ENCODE measurements around the gene RNU4-1. TPM values are rescaled to one million over a fixed set of nuclear protein-coding genes. Genes with fewer than 3 reads are reported as not detected.
A peak's percentile ranks its signal among the peaks of the same experiment; 100 is the strongest.
"Not testable (repeated sequence)": the region's sequence is repeated elsewhere in the genome, so short reads cannot be mapped to it uniquely, and the experiment has no call there.

RNU4-1 gene
- total RNA-seq, result under 0.01 TPM

- FAIRE-seq (no peak), DNase-seq (ENCODE audit: low spot score in 2 of 2) (peak in 1 of 2 donors; percentile 35)
Measured at GRCh38 chr12:120292661-120293531, at the start of gene RNU4-1. Gene RNU4-1 (minus strand): TSS chr12:120293237.

DNA sequence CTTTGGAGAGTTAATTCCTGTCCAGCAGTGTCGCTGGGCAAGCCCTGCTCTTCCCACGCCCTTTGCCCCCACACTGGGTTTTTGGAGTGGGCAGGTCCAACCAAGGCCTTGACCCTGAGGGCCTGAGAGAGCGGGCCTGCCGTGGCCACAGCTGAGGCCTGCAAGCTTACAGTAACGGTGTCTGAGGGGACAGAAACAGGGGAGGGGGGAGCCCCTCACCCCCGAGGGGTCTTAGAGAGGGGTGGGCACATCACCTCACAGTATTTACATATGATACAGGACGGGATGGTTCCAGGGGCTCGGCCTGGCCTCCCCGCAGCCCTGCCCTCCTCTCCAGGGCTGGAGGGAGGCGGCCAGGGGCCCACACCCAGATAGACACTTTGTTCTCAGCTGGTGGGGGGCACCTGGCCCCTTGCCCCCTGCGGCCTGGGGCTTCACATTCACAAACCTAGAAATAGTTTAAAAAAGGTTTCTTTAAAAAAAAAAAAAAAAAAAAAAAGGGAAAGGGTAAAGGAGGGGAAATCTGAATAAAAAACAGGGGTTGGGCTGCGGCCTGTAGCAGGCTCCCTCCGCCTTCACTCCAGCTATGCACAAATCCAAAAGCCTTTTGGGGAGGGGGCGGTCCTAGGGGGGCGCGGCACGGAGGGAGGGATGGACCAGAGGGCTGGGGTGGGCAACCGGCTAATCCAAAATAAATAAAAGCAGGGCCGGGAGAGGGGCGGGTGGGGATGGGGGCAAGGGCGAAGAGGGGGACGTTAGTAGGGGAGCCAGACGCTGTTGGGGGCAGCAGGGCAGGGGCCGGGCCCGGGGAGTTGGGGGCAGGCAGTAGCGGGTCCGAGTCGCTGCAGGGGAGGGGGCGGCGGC lies 49.4 kb upstream of the RNU4-1 start:
- DNase-seq (ENCODE audit: low spot score in 2 of 2) (no peak), FAIRE-seq (no peak)

DNA sequence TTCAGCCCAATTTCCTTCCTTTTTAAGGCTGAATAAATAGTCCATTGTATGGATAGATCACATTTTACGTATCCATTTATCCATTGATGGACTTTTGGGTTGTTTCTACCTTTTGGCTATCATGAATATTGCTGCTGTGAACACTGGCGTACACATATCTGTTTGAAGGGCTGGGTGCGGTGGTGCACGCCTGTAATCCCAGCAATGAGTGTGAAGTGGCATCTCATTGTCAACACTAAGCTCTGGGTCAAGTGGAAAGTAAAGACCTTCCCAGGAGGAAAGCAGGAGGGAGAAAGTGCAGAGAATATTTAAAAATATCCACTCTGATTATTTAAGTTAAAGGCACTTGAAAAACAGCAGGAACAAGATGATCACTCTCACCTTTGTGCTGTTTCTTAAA lies 46.2 kb upstream of the RNU4-1 start:
- FAIRE-seq, result no peak
- DNase-seq (ENCODE audit: low spot score in 2 of 2), result no peak

GRCh38 chr12:120337730-120338129 lies 44.7 kb upstream of the RNU4-1 start:
- DNase-seq (ENCODE audit: low spot score in 2 of 2), result no peak
- no peak for FAIRE-seq

- FAIRE-seq; DNase-seq (ENCODE audit: low spot score in 2 of 2): not testable (repeated sequence)
Measured at GRCh38 chr12:120336392-120336791, 43.4 kb upstream of the RNU4-1 start.

DNA sequence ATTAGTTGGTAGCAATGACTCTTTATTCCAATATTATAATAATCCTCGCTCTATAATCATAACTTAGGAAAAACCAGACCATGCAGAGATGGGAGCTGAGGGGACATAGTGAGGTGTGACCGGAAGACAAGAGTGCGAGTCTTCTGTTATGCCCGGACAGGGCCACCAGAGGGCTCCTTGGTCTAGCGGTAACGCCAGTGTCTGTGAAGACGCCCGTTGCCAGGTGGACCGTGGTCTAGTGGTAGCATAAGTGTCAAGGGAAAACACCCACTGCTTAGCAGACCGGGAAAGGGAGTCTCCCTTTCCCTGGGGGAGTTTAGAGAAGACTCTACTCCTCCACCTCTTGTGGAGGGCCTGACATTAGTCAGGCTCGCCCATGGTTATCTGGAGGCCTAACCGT lies 42.4 kb upstream of the RNU4-1 start:
- not testable (repeated sequence) for DNase-seq (ENCODE audit: low spot score in 2 of 2); FAIRE-seq

- DNase-seq (ENCODE audit: low spot score in 2 of 2) (no peak), FAIRE-seq (no peak)
Measured at GRCh38 chr12:120332523-120332922, 39.5 kb upstream of the RNU4-1 start.

DNA sequence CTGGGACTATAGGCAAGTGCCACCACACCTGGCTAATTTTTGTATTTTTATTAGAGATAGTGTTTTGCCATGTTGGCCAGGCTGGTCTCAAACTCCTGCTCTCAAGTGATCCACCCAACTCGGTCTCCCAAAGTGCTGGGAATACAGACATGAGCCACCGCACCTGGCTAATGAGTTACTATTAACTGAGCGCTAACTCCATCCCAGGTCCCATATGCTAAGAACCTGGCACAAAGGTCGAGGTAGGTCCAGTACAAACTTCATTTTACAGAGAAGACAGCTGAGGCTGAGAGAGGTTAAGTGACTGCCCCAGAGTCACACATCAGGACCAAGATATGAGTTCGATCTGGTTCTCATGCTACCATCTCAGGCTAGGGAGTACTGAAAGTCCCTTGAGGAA lies 39.0 kb upstream of the RNU4-1 start:
- no peak for FAIRE-seq
- DNase-seq (ENCODE audit: low spot score in 2 of 2), result no peak

GRCh38 chr12:120331390-120331789 lies 38.4 kb upstream of the RNU4-1 start:
- no peak for FAIRE-seq

GRCh38 chr12:120328228-120328627 lies 35.2 kb upstream of the RNU4-1 start:
- DNase-seq (ENCODE audit: low spot score in 2 of 2) (no peak), FAIRE-seq (no peak)

More at GRCh38 chr12:120331390-120331789, 38.4 kb upstream of the RNU4-1 start:
- DNase-seq (ENCODE audit: low spot score in 2 of 2), result no peak

GRCh38 chr12:120327593-120327992 lies 34.6 kb upstream of the RNU4-1 start, which contains the start of gene PLA2G1B:
Gene PLA2G1B (minus strand): TSS chr12:120327779. CDS start chr12:120327753, 26 bp downstream.
- DNase-seq (ENCODE audit: low spot score in 2 of 2) (no peak), FAIRE-seq (no peak)

- FAIRE-seq, result no peak
- no peak for DNase-seq (ENCODE audit: low spot score in 2 of 2)
Measured at GRCh38 chr12:120324841-120325417, 31.9 kb upstream of the RNU4-1 start.

- DNase-seq (ENCODE audit: low spot score in 2 of 2), result no peak
- no peak for FAIRE-seq
Measured at GRCh38 chr12:120323772-120324171, 30.7 kb upstream of the RNU4-1 start.

DNA sequence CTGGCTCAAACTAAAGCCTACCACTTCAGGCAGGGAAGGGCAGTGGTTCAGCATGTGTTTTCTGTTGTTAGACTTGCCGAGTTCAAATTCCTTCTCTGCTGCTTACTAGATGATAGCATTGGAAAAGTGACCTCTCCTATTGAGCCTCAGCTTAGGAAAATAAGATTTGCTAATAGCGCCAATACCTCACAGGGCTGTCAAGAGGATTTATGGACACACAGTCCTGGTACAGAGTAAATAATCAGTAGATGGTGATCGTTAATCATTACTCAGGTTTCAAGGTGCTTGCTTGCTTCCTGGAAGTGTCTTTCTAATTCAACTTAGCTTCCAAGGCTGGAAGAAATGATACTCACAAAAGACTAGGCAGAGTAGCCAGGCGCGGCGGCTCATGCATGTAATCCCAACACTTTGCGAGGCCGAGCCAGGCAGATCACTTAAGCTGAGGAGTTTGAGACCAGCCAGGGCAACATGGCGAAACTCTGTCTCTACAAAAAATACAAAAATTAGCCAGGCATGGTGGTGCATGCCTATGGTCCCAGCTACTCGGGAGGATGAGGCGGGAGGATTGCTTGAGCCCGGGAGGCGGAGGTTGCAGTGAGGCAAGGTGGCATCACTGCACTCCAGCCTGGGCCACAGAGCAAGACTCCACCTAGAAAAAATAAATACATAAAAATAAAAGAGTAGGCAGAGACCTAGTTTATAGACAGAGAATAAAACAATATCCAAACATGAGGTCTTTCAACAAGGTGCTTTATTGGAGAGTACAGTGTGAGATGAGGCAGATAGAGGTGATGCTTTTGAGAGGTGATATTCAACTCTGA lies 28.6 kb upstream of the RNU4-1 start:
- FAIRE-seq (no peak), DNase-seq (ENCODE audit: low spot score in 2 of 2) (no peak)

GRCh38 chr12:120317224-120318105 lies 24.4 kb upstream of the RNU4-1 start:
- FAIRE-seq, result peak; percentile 98

GRCh38 chr12:120316798-120317223 lies 23.8 kb upstream of the RNU4-1 start:
- no peak for FAIRE-seq
- no peak for DNase-seq (ENCODE audit: low spot score in 2 of 2)

More at GRCh38 chr12:120317224-120318105, 24.4 kb upstream of the RNU4-1 start:
- peak; percentile 90 to 97 for DNase-seq (ENCODE audit: low spot score in 2 of 2)

DNA sequence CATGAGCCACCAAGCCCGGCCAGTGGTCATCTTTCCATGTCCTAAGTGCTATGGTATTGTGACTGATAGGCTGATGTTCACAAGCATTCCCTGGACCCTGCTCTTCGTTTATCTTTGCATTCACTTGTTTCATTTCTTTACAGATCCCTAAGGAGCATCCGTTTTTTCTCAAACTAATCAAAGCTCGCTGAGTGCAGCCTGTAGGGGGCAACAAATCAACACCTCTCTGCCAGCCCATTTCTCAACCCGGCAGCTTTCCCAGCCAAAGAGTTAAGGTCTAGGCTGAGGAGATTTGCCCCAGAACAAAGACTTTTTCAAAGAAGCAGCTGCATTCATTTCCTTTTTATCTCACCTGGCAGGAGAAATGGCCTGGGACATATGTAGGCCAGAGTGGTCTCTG lies 21.2 kb upstream of the RNU4-1 start:
- DNase-seq (ENCODE audit: low spot score in 2 of 2), result no peak
- no peak for FAIRE-seq

- FAIRE-seq, result peak; percentile 91
Measured at GRCh38 chr12:120301962-120302815, 9.2 kb upstream of the RNU4-1 start, which contains the start of gene SIRT4. Gene SIRT4 (plus strand): TSS chr12:120302321. CDS start chr12:120303562, 1,241 bp downstream.

More at GRCh38 chr12:120301962-120302815, 9.2 kb upstream of the RNU4-1 start, which contains the start of gene SIRT4:
- DNase-seq (ENCODE audit: low spot score in 2 of 2), result peak; percentile 81 to 91

All from frontal cortex (tissue), 4 donors.